Motor neuron (in vitro differentiated cells): ENCODE data around the gene PLEKHA7. TPM values are rescaled to one million over a fixed set of nuclear protein-coding genes. Genes with fewer than 3 reads are reported as not detected.
A peak's percentile ranks its signal among the peaks of the same experiment; 100 is the strongest.
"Not testable (repeated sequence)": the region's sequence is repeated elsewhere in the genome, so short reads cannot be mapped to it uniquely, and the experiment has no call there.

Experiments used
- ATAC-seq, 8 experiments: fragments of 200-7000 bp; cut with Tn5 transposase; replicated peaks in 6 of 8; 2 replicates each; pipeline ENCODE4 v1.8.0; 2021; ENCODE audit warnings: mild to moderate bottlenecking in 8 of 8, moderate library complexity in 8 of 8
- H3K27ac ChIP-seq, 2 donors: fragments of 250-450 bp; sonication (Bioruptor Pico); 2 replicates each; pipeline ENCODE4 v1.9.0; 2021; ENCODE audit warnings: antibody characterized with exemption in 2 of 2, mild to moderate bottlenecking in 2 of 2, moderate library complexity in 1 of 2
- H3K4me1 ChIP-seq, 2 donors: fragments of 250-450 bp; sonication (Bioruptor Pico); replicated peaks in 1 of 2; 2 replicates each; pipeline ENCODE4 v1.6.1; 2021; ENCODE audit warnings: antibody characterized with exemption in 2 of 2, mild to moderate bottlenecking in 2 of 2, moderate library complexity in 1 of 2
- H3K4me3 ChIP-seq, 5 donors: fragments of 250-450 bp; sonication (Bioruptor Pico); 2 replicates each; pipeline ENCODE4 v1.9.0; 2021; ENCODE audit warnings: antibody characterized with exemption in 5 of 5, mild to moderate bottlenecking in 5 of 5, moderate library complexity in 4 of 5
- WGBS, 10 experiments: fragments of 450-650 bp; shearing (Covaris generic); methylation state at CpG; one replicate each; pipeline ENCODE4 v1.0.0; 2022; 5-methylcytosine and 5-hydroxymethylcytosine counted together
- in situ Hi-C, 9 experiments: fragments of 400-800 bp; cut with MboI; loops; one replicate each; pipeline ENCODE4 v1.15.0; 2021; ENCODE audit warnings: low sequenced_read_pairs in 9 of 9, low pct_unique_long_range_greater_than_20kb in 2 of 9; ENCODE audit not compliant: unreplicated experiment in 9 of 9
- total RNA-seq, 8 experiments: library from RNA; unstranded; fragments of 300-600 nt; gene quantifications; 2 replicates each; pipeline versions ENCODE4 v1.2.3 to v1.2.4, GENCODE V29; 2022

The PLEKHA7 gene
- total RNA-seq, 8 experiments from 2014 or later: 1.0 to 14.3 (median 4.3) TPM

DNA sequence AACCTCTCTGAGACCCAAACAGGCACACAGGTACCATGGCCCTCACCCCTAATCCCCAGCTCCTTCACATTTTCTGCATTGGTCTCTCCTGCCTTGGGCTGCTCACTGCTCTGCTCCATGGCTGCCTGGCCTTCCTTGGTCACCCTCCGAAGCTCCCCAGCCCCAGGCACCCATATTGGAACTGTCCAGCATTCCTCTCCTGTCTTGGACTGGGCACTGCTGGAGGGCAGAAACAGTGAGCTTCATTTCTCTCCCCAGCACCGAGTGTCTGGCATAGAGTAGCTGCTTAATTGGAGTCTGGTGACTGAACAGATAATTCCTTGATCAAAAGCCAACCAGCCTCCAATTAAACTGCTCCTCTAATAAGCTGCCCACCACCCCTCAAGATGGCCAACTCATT, 13.2 kb downstream of the PLEKHA7 start:
- in situ Hi-C loops: no loop called here
- Histone ChIP-seq H3K4me3 (no peak overlapping the region), H3K4me1 (no peaks in the 10 kb centered on the region), H3K27ac (no peak overlapping the region)
- no peak for ATAC-seq
- 25 to 100% (median 80%) methylated on average over 1 to 2 of the region's 2 CpGs; no CpG with 5 or more reads in 5 of the 10 experiments for WGBS, 10 experiments

DNA sequence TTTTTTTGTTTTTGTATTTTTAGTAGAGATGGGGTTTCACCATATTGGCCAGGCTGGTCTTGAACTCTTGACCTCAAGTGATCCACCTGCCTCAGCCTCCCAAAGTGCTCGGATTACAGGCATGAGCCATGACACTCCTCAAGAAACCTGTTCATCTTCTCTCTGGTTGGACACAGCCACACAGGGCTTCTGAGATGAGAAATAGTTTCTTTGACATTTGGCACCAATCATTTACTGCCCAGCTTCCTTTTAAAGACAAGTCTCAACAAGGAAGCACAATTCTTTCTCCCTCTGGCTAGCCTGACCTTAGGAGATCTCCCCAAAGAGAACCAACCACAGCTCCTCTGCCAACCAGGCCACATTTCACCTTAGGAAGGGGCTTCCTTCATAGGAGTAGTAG, 14.0 kb downstream of the PLEKHA7 start:
- WGBS, 10 experiments: 0 to 78% (median 78%) methylated on average over 1 of the region's 1 CpG; no CpG with 5 or more reads in 7 of the 10 experiments
- not testable (repeated sequence) for H3K4me1 ChIP-seq, ATAC-seq

DNA sequence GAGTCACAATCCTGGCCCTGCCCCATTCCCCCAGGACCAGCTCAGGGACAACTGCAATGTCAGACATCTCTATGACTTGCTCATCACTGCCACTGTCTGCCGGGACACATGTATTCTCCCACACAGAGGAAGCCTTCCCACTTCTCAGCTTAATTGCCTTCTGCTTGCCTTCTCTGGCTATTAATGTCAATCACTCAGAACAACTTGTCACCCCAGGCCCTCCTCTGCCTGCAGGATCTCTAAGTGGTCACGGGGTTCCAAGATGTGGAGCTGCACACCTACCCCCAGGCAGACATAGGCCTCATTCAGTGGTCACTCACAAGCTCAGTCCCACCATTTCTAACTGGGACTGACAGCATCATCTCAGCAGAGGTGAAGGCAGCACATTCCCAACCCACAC, 15.1 kb downstream of the PLEKHA7 start:
- H3K4me1 ChIP-seq: peaks cover 0 to 2% of the 10 kb centered on the region in 2 donors
- no peak overlapping the region for H3K4me3 ChIP-seq
- H3K27ac ChIP-seq: no peak overlapping the region
- WGBS, 10 experiments: 73 to 80% methylated on average over 1 to 2 of the region's 2 CpGs; no CpG with 5 or more reads in 8 of the 10 experiments
- in situ Hi-C loops: no loop called here
- ATAC-seq: peak in 2 of 8 experiments; percentile 16 to 19

More for the DNA sequence above, 14.0 kb downstream of the PLEKHA7 start:
- H3K4me3 ChIP-seq, in situ Hi-C loops, H3K27ac ChIP-seq: not testable (repeated sequence)

DNA sequence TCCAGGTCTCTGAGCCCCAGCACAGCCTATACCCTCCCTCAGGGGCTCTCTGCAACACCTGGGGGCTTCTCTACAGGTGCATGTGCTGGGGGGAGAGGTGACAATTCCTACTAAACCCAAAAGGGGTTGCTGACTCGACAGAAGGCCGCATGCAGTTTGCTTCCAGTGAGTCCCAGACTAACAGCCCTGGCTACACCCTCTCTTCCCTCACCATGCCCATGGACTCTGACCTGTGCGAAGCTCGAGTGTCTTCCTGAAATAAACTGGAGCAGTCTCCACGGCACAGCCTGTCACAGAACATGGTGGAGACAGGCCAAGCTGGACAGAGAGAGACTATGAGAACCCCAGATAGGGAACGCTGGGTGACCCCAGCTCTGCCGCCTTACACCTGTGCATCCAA, 16.6 kb downstream of the PLEKHA7 start:
- Histone ChIP-seq H3K4me3 (no peak overlapping the region), H3K27ac (no peak overlapping the region), H3K4me1 (peaks cover 0 to 2% of the 10 kb centered on the region in 2 donors)
- 40 to 100% (median 80%) methylated on average over 1 to 5 of the region's 7 CpGs; no CpG with 5 or more reads in 5 of the 10 experiments for WGBS, 10 experiments
- no peak for ATAC-seq
- in situ Hi-C loops: no loop called here

DNA sequence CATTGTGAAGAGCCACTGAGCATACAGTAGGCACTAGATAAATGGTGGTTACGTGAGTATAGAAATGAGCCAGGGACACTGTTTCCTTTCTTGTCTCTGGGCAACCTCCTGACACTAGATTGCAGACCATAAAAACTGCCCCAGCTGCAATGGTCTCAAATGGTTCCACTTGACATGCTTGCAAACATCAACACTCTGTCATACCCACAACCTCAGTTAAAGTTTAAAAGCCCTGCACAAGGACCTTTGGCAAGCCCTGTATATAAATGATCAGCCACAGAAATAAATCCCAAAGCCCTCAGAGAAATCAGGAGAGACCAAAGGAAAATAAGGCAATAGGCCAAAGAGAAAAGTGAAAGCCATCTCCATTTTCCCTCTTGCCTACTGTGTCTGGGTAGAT, 20.7 kb downstream of the PLEKHA7 start:
- 25 to 100% (median 73%) methylated on average over 1 of the region's 1 CpG; no CpG with 5 or more reads in 6 of the 10 experiments for WGBS, 10 experiments
- Histone ChIP-seq H3K4me1 (peaks cover 0 to 2% of the 10 kb centered on the region in 2 donors), H3K27ac (no peak overlapping the region), H3K4me3 (no peak overlapping the region)
- ATAC-seq: no peak
- in situ Hi-C loops: no loop called here

DNA sequence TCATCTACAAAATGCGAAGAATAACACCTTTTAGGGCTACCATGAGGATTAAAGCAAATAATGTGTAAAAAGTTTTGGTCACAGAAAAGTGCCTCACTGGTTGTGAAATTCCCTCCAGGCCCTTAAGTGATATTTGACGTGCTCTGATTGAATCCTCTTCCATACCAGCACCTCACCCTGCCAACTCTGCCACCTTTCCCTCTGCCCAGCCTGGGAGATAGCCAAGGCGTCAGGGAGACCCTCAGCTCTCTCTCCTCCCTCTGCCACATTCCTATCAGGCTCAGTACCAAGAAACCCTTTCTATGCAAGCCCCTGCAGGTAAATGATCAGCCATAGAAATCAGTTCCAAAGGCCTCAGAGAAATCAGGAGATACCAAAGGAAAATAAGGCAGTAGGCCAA, 21.4 kb downstream of the PLEKHA7 start:
- ATAC-seq: peak in 1 of 8 experiments; percentile 44
- in situ Hi-C loops: no loop called here
- Histone ChIP-seq H3K4me1 (peaks cover 0 to 2% of the 10 kb centered on the region in 2 donors), H3K4me3 (no peak overlapping the region), H3K27ac (no peak overlapping the region)
- 61 to 100% (median 86%) methylated on average over 2 to 3 of the region's 3 CpGs; no CpG with 5 or more reads in 5 of the 10 experiments for WGBS, 10 experiments

DNA sequence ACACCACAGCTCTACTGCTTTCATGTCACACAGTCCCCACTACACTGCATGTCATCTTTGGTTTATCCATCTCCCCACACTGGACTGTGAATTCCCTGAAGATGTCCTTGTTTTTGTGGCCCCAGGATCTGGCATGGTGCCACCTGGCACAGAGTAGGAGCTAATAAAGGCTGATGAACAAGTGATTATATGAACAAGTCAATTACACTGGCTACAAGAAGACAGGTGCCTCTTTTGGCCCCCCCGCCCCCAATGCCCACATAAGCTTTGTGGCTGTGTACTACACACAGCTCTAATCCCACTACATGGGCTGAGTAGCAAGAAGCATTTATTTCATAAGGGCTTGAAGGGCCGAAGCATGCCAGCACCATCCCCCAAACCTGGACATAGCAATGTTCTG, 24.7 kb downstream of the PLEKHA7 start:
- no peak for ATAC-seq
- Histone ChIP-seq H3K4me1 (peaks cover 18 to 24% of the 10 kb centered on the region in 2 donors), H3K4me3 (no peak overlapping the region), H3K27ac (no peak overlapping the region)
- in situ Hi-C loops: no loop called here
- WGBS, 10 experiments: 58 to 100% (median 90%) methylated on average over 1 to 2 of the region's 2 CpGs; no CpG with 5 or more reads in 5 of the 10 experiments

DNA sequence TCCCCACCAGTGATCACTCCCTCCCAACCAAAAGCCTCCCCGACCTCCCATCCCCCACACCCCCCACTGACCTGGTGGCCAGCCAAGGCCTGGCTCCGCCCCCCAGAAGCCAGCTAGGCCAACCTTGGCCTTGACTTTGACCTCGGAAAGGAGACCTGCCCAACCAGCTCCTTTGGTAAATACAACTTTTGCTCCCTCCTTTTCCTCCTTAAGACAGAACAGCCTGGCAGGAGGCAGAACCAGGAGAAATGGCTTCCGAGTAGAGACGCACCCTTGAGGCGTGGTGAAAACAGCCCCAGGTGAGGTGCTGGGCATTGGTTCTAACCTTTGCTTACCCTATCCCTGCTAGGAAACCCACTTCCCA, 27.0 kb downstream of the PLEKHA7 start:
- ATAC-seq: no peak
- H3K4me3 ChIP-seq: no peak overlapping the region
- WGBS, 10 experiments: 80 to 95% methylated on average over 2 to 3 of the region's 6 CpGs; no CpG with 5 or more reads in 8 of the 10 experiments
- peaks cover 25 to 26% of the 10 kb centered on the region in 2 donors for H3K4me1 ChIP-seq
- in situ Hi-C loops: no loop called here
- H3K27ac ChIP-seq: no peak overlapping the region

DNA sequence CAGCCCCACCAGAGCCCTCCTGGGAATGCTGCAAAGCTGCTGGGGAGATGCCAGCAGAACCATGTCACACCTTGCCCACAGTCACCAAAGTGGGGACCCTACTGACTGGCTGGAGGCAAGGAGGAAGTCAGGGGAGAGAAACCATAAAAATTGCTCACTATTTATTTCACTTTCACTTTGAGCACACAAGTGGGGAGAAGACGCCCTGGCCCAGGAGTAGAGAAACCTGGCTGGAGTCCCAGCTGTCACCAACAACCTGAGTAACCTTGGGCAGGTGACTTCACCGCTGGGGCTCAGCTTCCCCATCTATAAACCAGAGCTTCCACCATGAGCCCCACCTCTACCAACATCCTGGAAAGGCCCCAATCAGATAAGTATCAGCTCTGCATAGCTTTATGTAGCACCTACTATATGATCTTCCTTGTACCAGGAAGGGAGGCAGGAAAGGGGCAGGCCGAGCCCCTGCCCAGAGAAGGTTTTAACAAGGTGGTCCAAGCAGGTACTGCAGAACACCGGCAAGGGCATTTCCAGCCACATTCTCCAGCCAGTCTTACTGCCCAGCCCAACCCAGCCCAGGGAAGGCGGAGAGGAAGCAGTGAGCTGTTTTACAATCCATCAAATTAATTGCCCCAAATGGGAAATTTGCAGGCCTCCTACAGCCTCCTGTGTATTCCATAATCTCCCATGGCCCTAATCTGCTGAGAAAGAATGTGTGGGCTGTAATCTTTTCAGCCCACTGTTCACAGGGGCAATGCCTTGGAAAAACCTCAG, 27.6 kb downstream of the PLEKHA7 start:
- ATAC-seq: peak in 5 of 8 experiments; percentile 25 to 54 (median 49)
- Histone ChIP-seq H3K4me3 (no peak overlapping the region), H3K27ac (no peak overlapping the region), H3K4me1 (peaks cover 29 to 30% of the 10 kb centered on the region in 2 donors)
- WGBS, 10 experiments: 0 to 100% (median 80%) methylated on average over 1 of the region's 5 CpGs; no CpG with 5 or more reads in 5 of the 10 experiments
- in situ Hi-C loops: no loop called here

DNA sequence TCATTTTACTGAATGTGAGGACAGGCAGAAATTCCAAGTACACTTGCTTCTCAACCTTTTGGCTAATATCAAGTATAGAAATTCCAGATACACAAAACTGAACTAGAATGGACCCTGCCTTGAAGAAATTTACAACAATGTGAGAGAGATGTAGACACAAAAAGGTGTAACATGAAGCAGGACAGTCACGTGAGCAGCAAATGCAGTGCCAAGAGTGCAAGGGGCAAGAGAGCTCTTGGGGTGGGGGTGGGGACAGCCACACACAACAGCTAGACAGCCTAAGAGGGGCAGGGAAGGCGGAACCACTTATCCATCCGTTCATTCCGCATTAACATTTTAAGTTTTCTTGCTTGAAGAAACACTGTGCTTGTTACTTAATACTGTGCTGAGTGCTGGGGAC, 28.9 kb downstream of the PLEKHA7 start:
- 20 to 100% (median 60%) methylated on average over 1 to 3 of the region's 4 CpGs; no CpG with 5 or more reads in 7 of the 10 experiments for WGBS, 10 experiments
- peak in 1 of 8 experiments; percentile 1 for ATAC-seq
- Histone ChIP-seq H3K4me3 (no peak overlapping the region), H3K4me1 (peaks cover 37 to 40% of the 10 kb centered on the region in 2 donors), H3K27ac (no peak overlapping the region)
- in situ Hi-C loops: no loop called here

DNA sequence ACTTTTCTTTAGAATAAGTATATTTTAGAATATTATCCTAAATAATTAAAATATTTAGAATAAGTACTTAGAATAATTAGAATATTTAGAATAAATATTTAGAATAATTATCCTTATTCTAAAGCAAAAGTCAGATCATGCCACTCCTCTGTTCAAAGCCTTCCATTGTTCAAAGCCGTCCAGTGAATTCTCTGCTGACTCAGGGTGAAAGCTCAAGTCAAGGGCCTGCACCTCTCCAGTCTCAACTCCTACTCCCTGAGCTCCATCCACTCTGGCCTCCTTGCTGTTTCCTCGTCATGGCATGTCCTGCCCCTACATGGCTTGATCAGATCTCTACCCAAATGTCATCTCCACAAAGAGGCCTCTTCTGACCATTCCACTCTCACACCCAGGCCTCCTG, 30.0 kb downstream of the PLEKHA7 start:
- Histone ChIP-seq H3K4me3 (no peak overlapping the region), H3K27ac (no peak overlapping the region), H3K4me1 (peaks cover 42 to 47% of the 10 kb centered on the region in 2 donors)
- WGBS, 10 experiments: 33 to 100% (median 70%) methylated on average over 1 to 2 of the region's 2 CpGs; no CpG with 5 or more reads in 4 of the 10 experiments
- in situ Hi-C loops: no loop called here
- no peak for ATAC-seq

DNA sequence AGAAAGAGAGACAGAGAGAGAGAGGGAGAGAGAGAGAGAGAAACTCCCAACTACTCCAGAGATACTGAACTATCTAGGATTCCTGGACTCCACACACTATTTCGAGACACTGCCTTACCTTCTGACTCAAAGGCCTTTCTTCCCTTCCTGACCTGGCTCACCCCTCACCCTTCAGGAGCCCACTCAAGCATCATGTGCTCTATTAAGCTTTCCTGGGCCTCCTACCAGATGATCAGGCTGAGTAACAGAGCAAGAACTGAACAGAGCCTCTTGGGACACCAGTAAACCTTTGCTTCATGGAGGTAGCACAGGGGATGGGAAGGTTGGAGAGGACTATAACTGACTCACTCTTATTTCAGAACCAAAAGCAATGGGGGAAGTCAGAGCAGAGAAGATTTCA, 31.4 kb downstream of the PLEKHA7 start:
- Histone ChIP-seq H3K4me1 (peaks cover 47 to 54% of the 10 kb centered on the region in 2 donors), H3K27ac (no peak overlapping the region), H3K4me3 (no peak overlapping the region)
- 0 to 100% methylated on average over 1 of the region's 1 CpG; no CpG with 5 or more reads in 8 of the 10 experiments for WGBS, 10 experiments
- no peak for ATAC-seq
- in situ Hi-C loops: no loop called here

DNA sequence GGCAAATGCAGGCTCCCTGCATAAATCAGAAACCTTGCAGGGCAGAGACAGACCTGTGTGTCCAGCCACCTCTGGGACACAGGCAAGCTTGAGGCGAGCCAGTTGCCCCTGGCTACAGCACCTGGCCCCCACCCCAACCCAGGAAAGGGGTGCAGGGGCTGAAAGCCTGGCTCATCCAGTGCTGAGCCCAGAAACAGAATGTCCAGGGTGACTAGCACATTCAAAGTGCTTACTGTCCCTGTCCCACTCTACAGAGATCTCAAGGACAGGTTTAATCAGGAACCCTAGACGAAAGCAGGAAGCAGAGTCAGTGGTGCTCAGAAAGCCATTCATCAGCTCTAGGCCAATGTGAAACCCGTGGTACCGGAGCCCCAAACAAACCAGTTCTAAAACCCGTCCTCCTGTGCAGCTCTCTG, 31.9 kb downstream of the PLEKHA7 start:
- Histone ChIP-seq H3K4me3 (no peak overlapping the region), H3K4me1 (peaks cover 43 to 55% of the 10 kb centered on the region in 2 donors), H3K27ac (peak overlapping the region; percentile 24 to 67)
- WGBS, 10 experiments: 60 to 100% (median 84%) methylated on average over 1 to 4 of the region's 5 CpGs; no CpG with 5 or more reads in 6 of the 10 experiments
- peak in 5 of 8 experiments; percentile 11 to 41 (median 28) for ATAC-seq
- in situ Hi-C loops: no loop called here
